Islet precursor cell (in vitro differentiated cells): Measurements from ENCODE around the gene BICD1.
A peak's percentile ranks its signal among the peaks of the same experiment; 100 is the strongest.

Experiments
- DNase-seq: peaks from one replicate; pipeline ENCODE4 v3.0.0-alpha.2; 2018

Gene BICD1

GRCh38 chr12:32104572-32105355 is 1.9 kb upstream of the BICD1 start:
- DNase-seq, result peak; percentile 47

GRCh38 chr12:32105986-32106516 is 596 bp upstream of the BICD1 start:
- no peak for DNase-seq

- DNase-seq, result peak; percentile 75
These were observed 966 bp downstream of the BICD1 start for GRCh38 chr12:32107359-32108267.

- no peak for DNase-seq
These were observed 2.1 kb downstream of the BICD1 start for GRCh38 chr12:32108787-32109186.

- no peak for DNase-seq
These were observed 3.8 kb downstream of the BICD1 start for GRCh38 chr12:32110417-32110816.

- no peak for DNase-seq
These were observed 4.3 kb downstream of the BICD1 start for GRCh38 chr12:32110942-32111341.

GRCh38 chr12:32115404-32116104 is 8.9 kb downstream of the BICD1 start:
- DNase-seq, result peak; percentile 75

DNA sequence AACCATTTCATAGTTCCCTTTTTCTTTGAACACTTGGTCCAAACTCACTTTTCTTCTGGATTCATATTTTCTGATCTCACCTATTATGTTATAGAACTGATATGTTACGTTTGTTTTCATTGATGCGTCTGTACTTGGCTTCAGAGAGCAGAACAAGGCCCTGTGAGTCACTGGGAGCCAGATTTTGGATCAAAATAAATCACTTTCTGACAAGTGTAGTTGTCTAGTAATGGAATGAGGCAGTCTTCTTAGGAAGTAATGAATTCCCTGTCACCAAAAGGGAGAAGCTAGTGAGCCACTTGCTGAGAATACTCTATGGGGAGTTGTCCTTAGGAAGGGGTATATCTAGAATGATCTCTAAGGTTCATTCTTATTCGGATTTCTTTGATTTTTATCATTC is 10.2 kb downstream of the BICD1 start:
- DNase-seq, result no peak

GRCh38 chr12:32117316-32117715 is 10.7 kb downstream of the BICD1 start:
- DNase-seq, result no peak

- DNase-seq, result no peak
These were observed 12.2 kb downstream of the BICD1 start for GRCh38 chr12:32118806-32119205.

- DNase-seq, result no peak
These were observed 13.8 kb downstream of the BICD1 start for GRCh38 chr12:32120419-32120818.

DNA sequence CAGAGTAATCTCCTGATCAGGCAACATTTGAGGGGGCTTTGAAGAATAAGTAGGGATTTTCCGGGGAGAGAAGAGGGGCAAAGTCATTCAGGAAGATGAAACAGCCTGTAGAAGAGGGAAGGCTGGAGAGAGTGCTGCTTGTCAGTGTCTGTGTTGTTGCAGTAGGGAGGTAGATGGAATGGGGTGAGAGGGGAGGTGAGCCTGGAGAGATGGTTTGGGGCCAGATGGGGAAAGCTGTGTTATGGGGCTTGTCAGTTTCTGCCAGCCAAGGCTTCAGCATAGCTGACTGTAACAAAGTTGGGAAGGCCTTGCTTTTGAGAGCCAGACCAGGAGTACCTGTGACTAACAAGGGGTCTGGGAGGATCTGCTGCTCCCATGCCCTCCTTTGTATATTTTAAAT is 18.0 kb downstream of the BICD1 start:
- DNase-seq, result no peak

GRCh38 chr12:32125455-32126084 is 18.9 kb downstream of the BICD1 start:
- no peak for DNase-seq

DNA sequence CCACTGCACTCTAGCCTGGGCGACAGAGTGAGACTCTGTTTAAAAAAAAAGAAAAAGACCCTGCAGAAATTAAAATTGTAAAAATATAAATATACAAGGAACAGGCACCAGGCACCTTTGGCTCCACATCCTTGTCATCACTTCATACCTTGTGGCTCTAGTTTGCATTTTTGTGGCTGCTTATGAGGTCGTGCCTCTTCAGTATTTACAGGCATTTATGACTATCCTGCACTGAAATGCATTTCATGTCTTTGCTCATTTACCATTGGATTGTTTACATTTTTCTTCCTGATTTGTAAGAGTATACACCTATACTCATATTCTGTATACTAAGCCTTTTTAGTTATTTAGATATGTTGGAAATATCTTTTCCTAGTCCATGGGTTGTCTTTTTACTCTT is 20.1 kb downstream of the BICD1 start:
- no peak for DNase-seq

- no peak for DNase-seq
These were observed 25.0 kb downstream of the BICD1 start for GRCh38 chr12:32131666-32132065.

- no peak for DNase-seq
These were observed 27.6 kb downstream of the BICD1 start for GRCh38 chr12:32134101-32134888.

- DNase-seq, result no peak
These were observed 29.3 kb downstream of the BICD1 start for GRCh38 chr12:32135967-32136366.

DNA sequence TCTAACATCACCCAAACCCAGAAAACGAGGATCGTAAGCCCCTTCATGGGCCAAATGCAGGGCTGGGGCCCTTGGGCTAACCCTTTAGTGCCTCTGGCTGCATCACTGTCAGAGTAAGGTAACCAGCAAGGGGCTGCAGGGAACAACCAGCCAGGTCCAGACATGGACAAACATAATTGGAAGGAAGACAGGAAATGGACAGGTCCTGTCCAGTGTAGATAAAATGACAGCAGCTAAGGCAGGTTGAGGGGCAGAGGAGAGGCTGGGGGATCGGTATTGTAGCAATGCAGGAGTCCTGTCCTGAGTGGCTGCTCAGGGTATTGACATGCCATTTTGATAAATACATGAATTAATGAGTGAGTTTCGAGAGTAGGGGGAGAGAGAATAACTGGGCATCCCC is 29.8 kb downstream of the BICD1 start:
- no peak for DNase-seq

GRCh38 chr12:32139064-32139421 is 32.4 kb downstream of the BICD1 start:
- no peak for DNase-seq

- no peak for DNase-seq
These were observed 34.2 kb downstream of the BICD1 start for GRCh38 chr12:32140877-32141276.

DNA sequence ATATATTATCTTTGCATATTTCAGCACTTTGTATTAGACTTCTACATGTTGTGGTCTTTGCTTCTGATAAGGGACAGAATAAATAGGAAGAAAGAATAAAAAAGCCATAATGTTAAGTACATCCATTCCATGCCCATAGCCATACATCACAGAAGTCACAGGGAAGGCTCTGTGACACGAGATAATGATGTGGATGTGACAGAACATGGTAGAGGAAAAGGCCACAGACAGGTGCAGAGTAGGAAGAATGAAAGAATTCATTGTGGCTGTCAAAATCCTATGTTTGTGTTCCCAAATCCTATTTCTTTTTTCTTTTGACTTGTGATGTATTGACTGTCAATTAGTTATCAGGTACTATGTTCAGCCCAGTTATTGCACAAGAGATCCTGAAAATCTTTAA is 38.4 kb downstream of the BICD1 start:
- DNase-seq, result no peak
